HepG2 (cell line): ENCODE data around the gene C20orf204. TPM values are rescaled to one million over a fixed set of nuclear protein-coding genes. Genes with fewer than 3 reads are reported as not detected.
A peak's percentile ranks its signal among the peaks of the same experiment; 100 is the strongest.

ENCODE experiments used
- AGO1 ChIP-seq: fragments of 200-400 bp; formaldehyde crosslinking; IDR thresholded peaks from 2 replicates; pipeline ENCODE4 v1.6.1; 2017; ENCODE audit warnings: mild to moderate bottlenecking, low read depth, low read length, moderate library complexity; ENCODE audit not compliant: poor library complexity, severe bottlenecking
- ATF7-NPFF ChIP-seq: sonication (generic); formaldehyde crosslinking; IDR thresholded peaks from 2 replicates; pipeline ENCODE4 v1.8.1; 2023; ENCODE audit warnings: mild to moderate bottlenecking, low read depth, missing genetic modification reagents, moderate library complexity
- CREB1 ChIP-seq, 2 experiments: fragments of 450-650 bp in 1 of 2; IDR thresholded peaks; 2 replicates each; pipeline ENCODE4 v1.6.1; 2016 to 2017; ENCODE audit warnings: control low read depth in 1 of 2, mild to moderate bottlenecking in 1 of 2, missing compliant biosample characterization in 1 of 2, missing genetic modification characterization in 1 of 2
- HES4 ChIP-seq: sonication (generic); formaldehyde crosslinking; IDR thresholded peaks from 2 replicates; pipeline ENCODE4 v1.9.0; 2021; ENCODE audit warnings: mild to moderate bottlenecking, missing genetic modification reagents, borderline replicate concordance
- HOXA3 ChIP-seq: sonication (generic); formaldehyde crosslinking; IDR thresholded peaks from 2 replicates; pipeline ENCODE4 v1.5.0; 2020; ENCODE audit warnings: missing genetic modification reagents
- HOXA5 ChIP-seq: sonication (generic); formaldehyde crosslinking; IDR thresholded peaks from 2 replicates; pipeline ENCODE4 v1.4.0; 2020; ENCODE audit warnings: missing genetic modification reagents
- MAFF ChIP-seq: IDR thresholded peaks from 2 replicates; pipeline ENCODE4 v1.6.1; 2011; ENCODE audit warnings: low read depth, low read length, improper control_type of control experiment
- MYC ChIP-seq: sonication (generic); formaldehyde crosslinking; IDR thresholded peaks from 2 replicates; pipeline ENCODE4 v1.9.0; 2021; ENCODE audit warnings: missing genetic modification reagents, borderline replicate concordance
- NR2F1 ChIP-seq, 2 experiments: fragments of 450-650 bp in 1 of 2; formaldehyde crosslinking in 1 of 2; IDR thresholded peaks; 2 replicates each; pipeline versions ENCODE4 v1.5.0 to v1.6.1; 2016 to 2020; ENCODE audit warnings: mild to moderate bottlenecking in 1 of 2, missing compliant biosample characterization in 1 of 2, missing genetic modification reagents in 1 of 2, moderate library complexity in 1 of 2
- NR2F2 ChIP-seq: IDR thresholded peaks from 2 replicates; pipeline ENCODE4 v1.6.1; 2012; ENCODE audit warnings: low read depth, inconsistent platforms, borderline replicate concordance
- NRL ChIP-seq: sonication (generic); formaldehyde crosslinking; IDR thresholded peaks from 2 replicates; pipeline ENCODE4 v1.5.0; 2020; ENCODE audit warnings: missing genetic modification reagents, mild to moderate bottlenecking, moderate library complexity, borderline replicate concordance
- POGZ ChIP-seq: sonication (generic); formaldehyde crosslinking; IDR thresholded peaks from 2 replicates; pipeline ENCODE4 v1.4.0; 2020; ENCODE audit warnings: mild to moderate bottlenecking, missing genetic modification reagents
- REPIN1 ChIP-seq: sonication (generic); formaldehyde crosslinking; IDR thresholded peaks from 2 replicates; pipeline ENCODE4 v1.8.0; 2022; ENCODE audit warnings: missing genetic modification reagents, low read depth, mild to moderate bottlenecking, borderline replicate concordance
- SKIL ChIP-seq: sonication (generic); formaldehyde crosslinking; IDR thresholded peaks from 2 replicates; pipeline ENCODE4 v1.8.0; 2022; ENCODE audit warnings: missing genetic modification reagents, mild to moderate bottlenecking, moderate library complexity, borderline replicate concordance
- ZFP41 ChIP-seq: sonication (generic); formaldehyde crosslinking; IDR thresholded peaks from 2 replicates; pipeline ENCODE4 v1.4.0; 2020; ENCODE audit warnings: mild to moderate bottlenecking, missing genetic modification reagents, borderline replicate concordance
- ZFY ChIP-seq: sonication (generic); formaldehyde crosslinking; IDR thresholded peaks from 2 replicates; pipeline ENCODE4 v1.4.0; 2020; ENCODE audit warnings: missing genetic modification reagents
- ZNF101 ChIP-seq: sonication (generic); formaldehyde crosslinking; IDR thresholded peaks from 2 replicates; pipeline ENCODE4 v1.4.0; 2020; ENCODE audit warnings: mild to moderate bottlenecking, low read depth, missing genetic modification reagents, borderline replicate concordance
- ZNF710 ChIP-seq: sonication (generic); formaldehyde crosslinking; IDR thresholded peaks from 2 replicates; pipeline ENCODE4 v1.5.0; 2020; ENCODE audit warnings: mild to moderate bottlenecking, missing genetic modification reagents, borderline replicate concordance
- polyA plus RNA-seq, 8 experiments: library from polyadenylated mRNA; depleted of rRNA in 3 of 8; stranded (reverse) in 7 of 8; unstranded in 1 of 8; fragments of >200 nt; fragmentation: Illumina TruSeq in 4 of 8; extraction: Trizol in 4 of 8; gene quantifications; 2 replicates each; pipeline versions ENCODE4 v1.2.1 to v1.2.3, GENCODE V29; 2011 to 2016; ENCODE audit warnings: low read depth in 4 of 8, missing spikeins in 1 of 8, mixed read lengths in 1 of 8; ENCODE audit not compliant: insufficient read depth in 1 of 8
- total RNA-seq, 5 experiments: library from RNA; depleted of rRNA; stranded (reverse); fragments of >200 nt; fragmentation: Illumina TruSeq; extraction: Trizol; gene quantifications; 2 replicates each; pipeline ENCODE4 v1.2.3, GENCODE V29; 2016; ENCODE audit warnings: low read depth in 1 of 5
- TF ChIP-seq, protein P1 (sequence below): sonication (generic); formaldehyde crosslinking; IDR thresholded peaks from 2 replicates; pipeline ENCODE4 v1.5.0; 2020; ENCODE audit warnings: mild to moderate bottlenecking, missing genetic modification reagents, moderate library complexity
- TF ChIP-seq, protein P2 (sequence below): sonication (generic); formaldehyde crosslinking; IDR thresholded peaks from 2 replicates; pipeline ENCODE4 v1.4.0; 2020; ENCODE audit warnings: missing genetic modification reagents

The C20orf204 gene
- total and polyA plus RNA-seq, 2 of the 13 experiments (the other 11 are each of a cell fraction or from before 2014, with no cell fraction given): 22.1 to 80.0 TPM

DNA sequence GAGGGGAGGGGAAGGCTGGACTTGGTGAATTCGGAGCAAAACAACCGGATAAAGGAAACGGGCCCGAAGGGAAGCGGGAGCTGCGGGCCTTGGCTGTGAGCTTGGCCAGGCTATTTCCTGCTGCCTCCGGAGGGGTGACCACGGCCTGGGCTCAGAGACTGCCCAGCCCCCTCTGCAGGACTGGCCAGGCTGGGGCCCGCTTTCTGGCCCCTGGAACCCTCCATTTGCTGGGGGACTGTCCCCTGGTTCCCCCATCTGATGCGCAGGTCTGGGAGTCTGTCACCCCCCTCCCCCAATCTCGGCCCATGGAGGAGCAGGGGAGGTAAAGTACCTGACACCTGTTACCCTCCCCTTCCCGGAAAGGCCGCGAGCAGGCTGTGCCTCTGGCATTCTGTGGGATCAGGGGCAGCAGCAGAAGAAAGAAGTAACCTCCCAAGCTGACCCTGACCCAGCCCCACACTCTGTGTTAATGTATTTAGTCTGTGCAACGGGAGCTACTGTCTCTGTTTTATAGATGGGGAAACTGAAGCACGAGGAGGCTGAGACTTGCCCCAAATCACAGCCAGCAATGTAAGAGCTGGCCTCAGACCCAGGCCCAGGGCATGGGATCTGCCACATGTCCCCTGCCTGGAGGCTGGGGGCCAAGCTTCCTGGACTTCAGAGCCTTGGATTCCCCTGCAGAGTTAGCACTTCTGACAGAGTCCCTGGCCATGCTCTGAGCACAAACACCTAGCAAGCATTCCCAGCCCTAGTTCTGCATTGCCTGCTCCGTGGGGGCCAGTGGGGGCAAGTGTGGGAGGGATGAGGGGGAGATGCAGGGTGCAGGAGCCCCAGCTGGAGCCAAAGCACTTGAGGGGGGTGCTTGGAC is 3.5 kb downstream of the C20orf204 start (continued):
- TF ChIP-seq NRL (CRISPR knock-in tag): peak; percentile 42; the same call in 1 of the 2 replicates
- no peak for TF ChIP-seq REPIN1 (CRISPR knock-in tag)
- TF ChIP-seq MAFF: 0 out of 2 replicates have a peak, but pooled peaks have one; percentile 7
- TF ChIP-seq ZFY (CRISPR knock-in tag): peak; percentile 15
- peak; percentile 84; the same call in 1 of the 2 replicates for TF ChIP-seq ATF7-NPFF (CRISPR knock-in tag)
- TF ChIP-seq NR2F1 (CRISPR knock-in tag; IDR thresholded peaks at IDR 0.05): 0 out of 4 replicates have a peak, but pooled peaks of 1 of the 2 experiments have one; percentile 19
- no peak for TF ChIP-seq POGZ (CRISPR knock-in tag)
- no peak for TF ChIP-seq HOXA5 (CRISPR knock-in tag)
- peak; percentile 49; the same call in 1 of the 2 replicates for TF ChIP-seq HES4 (CRISPR knock-in tag)
- TF ChIP-seq SKIL (CRISPR knock-in tag): no peak
- TF ChIP-seq MYC (CRISPR knock-in tag): peak; percentile 31; the same call in 1 of the 2 replicates
- TF ChIP-seq CREB1 (IDR thresholded peaks at IDR 0.05): no peak
- TF ChIP-seq CREB1 (CRISPR knock-in tag; IDR thresholded peaks at IDR 0.05): no peak
- TF ChIP-seq ZFP41 (CRISPR knock-in tag): no peak
- TF ChIP-seq, protein P1, sequence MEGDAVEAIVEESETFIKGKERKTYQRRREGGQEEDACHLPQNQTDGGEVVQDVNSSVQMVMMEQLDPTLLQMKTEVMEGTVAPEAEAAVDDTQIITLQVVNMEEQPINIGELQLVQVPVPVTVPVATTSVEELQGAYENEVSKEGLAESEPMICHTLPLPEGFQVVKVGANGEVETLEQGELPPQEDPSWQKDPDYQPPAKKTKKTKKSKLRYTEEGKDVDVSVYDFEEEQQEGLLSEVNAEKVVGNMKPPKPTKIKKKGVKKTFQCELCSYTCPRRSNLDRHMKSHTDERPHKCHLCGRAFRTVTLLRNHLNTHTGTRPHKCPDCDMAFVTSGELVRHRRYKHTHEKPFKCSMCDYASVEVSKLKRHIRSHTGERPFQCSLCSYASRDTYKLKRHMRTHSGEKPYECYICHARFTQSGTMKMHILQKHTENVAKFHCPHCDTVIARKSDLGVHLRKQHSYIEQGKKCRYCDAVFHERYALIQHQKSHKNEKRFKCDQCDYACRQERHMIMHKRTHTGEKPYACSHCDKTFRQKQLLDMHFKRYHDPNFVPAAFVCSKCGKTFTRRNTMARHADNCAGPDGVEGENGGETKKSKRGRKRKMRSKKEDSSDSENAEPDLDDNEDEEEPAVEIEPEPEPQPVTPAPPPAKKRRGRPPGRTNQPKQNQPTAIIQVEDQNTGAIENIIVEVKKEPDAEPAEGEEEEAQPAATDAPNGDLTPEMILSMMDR (CRISPR knock-in tag): 0 out of 2 replicates have a peak, but pooled peaks have one; percentile 1
- TF ChIP-seq ZNF710 (CRISPR knock-in tag): 0 out of 2 replicates have a peak, but pooled peaks have one; percentile 38
- TF ChIP-seq NR2F2: no peak; the same call in 1 of the 2 replicates
- TF ChIP-seq ZNF101 (CRISPR knock-in tag): peak; percentile 92; the same call in 1 of the 2 replicates
- TF ChIP-seq AGO1: peak; percentile 20
- TF ChIP-seq, protein P2, sequence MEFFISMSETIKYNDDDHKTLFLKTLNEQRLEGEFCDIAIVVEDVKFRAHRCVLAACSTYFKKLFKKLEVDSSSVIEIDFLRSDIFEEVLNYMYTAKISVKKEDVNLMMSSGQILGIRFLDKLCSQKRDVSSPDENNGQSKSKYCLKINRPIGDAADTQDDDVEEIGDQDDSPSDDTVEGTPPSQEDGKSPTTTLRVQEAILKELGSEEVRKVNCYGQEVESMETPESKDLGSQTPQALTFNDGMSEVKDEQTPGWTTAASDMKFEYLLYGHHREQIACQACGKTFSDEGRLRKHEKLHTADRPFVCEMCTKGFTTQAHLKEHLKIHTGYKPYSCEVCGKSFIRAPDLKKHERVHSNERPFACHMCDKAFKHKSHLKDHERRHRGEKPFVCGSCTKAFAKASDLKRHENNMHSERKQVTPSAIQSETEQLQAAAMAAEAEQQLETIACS: no peak
- TF ChIP-seq HOXA3: no peak; the same call in 1 of the 2 replicates
